C4-2B (cell line): ENCODE measurements around the gene STK11.
A peak's percentile ranks its signal among the peaks of the same experiment; 100 is the strongest.

ENCODE experiments used
- H3K27ac ChIP-seq: fragments of 450-650 bp; 2 replicates; pipeline ENCODE4 v1.5.1; 2017
- CTCF ChIP-seq: fragments of 450-650 bp; conservative IDR thresholded peaks from 2 replicates; pipeline ENCODE4 v1.5.1; 2017; ENCODE audit warnings: mild to moderate bottlenecking
- ZFX ChIP-seq: fragments of 450-650 bp; IDR thresholded peaks from 2 replicates; pipeline ENCODE4 v1.6.1; 2017

Gene STK11

GRCh38 chr19:1171755-1172352, 33.7 kb upstream of the STK11 start:
- peak overlapping the region; percentile 99 for H3K27ac ChIP-seq
- TF ChIP-seq CTCF (no peak), ZFX (no peak)

GRCh38 chr19:1172353-1173158, 33.0 kb upstream of the STK11 start:
- peak; percentile 58; the same call in 1 of the 2 replicates for TF ChIP-seq ZFX
- TF ChIP-seq CTCF: no peak
- peak overlapping the region; percentile 99 for H3K27ac ChIP-seq

- H3K27ac ChIP-seq: peak overlapping the region; percentile 99
- TF ChIP-seq ZFX (no peak), CTCF (no peak)
Measured at GRCh38 chr19:1173159-1173844, 32.3 kb upstream of the STK11 start.

GRCh38 chr19:1173845-1174809, 31.5 kb upstream of the STK11 start, which contains the start of gene SBNO2:
TSS of gene SBNO2 (minus strand) at chr19:1174268. CDS start at chr19:1154276, 19,992 bp downstream.
- TF ChIP-seq CTCF: no peak
- peak within 1 kb of the TSS; percentile 99 for H3K27ac ChIP-seq

GRCh38 chr19:1177322-1178114, 28.1 kb upstream of the STK11 start:
- no peak for TF ChIP-seq ZFX
- no peak for TF ChIP-seq CTCF
- H3K27ac ChIP-seq: no peak overlapping the region

- peak overlapping the region; percentile 83 for H3K27ac ChIP-seq
- TF ChIP-seq ZFX (peak; percentile 64; the same call in 1 of the 2 replicates), CTCF (no peak)
Measured at GRCh38 chr19:1181606-1182005, 24.0 kb upstream of the STK11 start.
